ENCODE measurements around the gene ANKRD9.

ANKRD9 gene

GRCh38 chr14:102513899-102514772 is 4.6 kb upstream of the ANKRD9 start:
- TF ChIP-seq CTCF (conservative IDR thresholded peaks at IDR 0.05; ENCODE audit: low read depth, low read length): no peak
- no peaks in the 10 kb centered on the region for H3K27me3 ChIP-seq (ENCODE audit: insufficient read depth, low read depth)
- no peak overlapping the region for H3K27ac ChIP-seq
- H3K4me1 ChIP-seq (ENCODE audit: low read depth, poor library complexity, severe bottlenecking): peaks cover 12% of the 10 kb centered on the region
- H3K4me3 ChIP-seq (IDR thresholded peaks at IDR 0.05; ENCODE audit: insufficient read depth, low read depth, low read length): no peak overlapping the region
- H3K4me2 ChIP-seq: no peak overlapping the region
- no peaks in the 10 kb centered on the region for H4K20me1 ChIP-seq (ENCODE audit: insufficient read depth)
- no peaks in the 10 kb centered on the region for H3K79me2 ChIP-seq (ENCODE audit: insufficient read depth, low read depth)
- H2AFZ ChIP-seq (ENCODE audit: low read depth): no peak overlapping the region
- no peaks in the 10 kb centered on the region for H3K36me3 ChIP-seq (ENCODE audit: insufficient read depth)
- H3K9ac ChIP-seq: no peak overlapping the region

DNA sequence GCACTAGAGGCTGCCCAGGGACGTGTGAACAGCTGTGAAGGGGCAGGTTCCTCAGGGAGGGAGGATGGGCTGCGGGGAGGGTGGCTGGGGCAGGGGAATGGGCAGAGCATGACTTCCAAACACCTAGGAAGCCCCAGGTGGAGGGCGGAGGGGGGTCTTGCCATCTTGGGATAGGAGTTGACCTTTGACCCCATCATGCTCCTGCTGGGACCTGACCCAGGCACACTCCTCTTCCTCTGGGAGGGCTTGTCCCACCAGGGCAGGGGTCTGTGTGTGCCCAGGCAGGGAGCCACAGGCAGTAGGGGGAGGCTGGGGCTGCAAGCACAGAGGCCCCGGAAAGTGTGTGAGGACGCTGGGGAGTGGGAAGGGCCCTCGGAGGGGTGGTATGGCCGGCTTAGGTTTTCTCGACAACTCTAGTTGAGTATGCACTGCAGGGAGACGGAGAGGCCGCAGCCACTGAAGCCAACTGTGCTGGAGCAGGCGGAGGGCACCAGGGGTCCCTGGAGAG is 3.3 kb upstream of the ANKRD9 start:
- TF ChIP-seq CTCF (conservative IDR thresholded peaks at IDR 0.05; ENCODE audit: low read depth, low read length): no peak
- H3K27me3 ChIP-seq (ENCODE audit: insufficient read depth, low read depth): no peaks in the 10 kb centered on the region

GRCh38 chr14:102511538-102511937 is 2.0 kb upstream of the ANKRD9 start:
- Histone ChIP-seq H3K4me3 (IDR thresholded peaks at IDR 0.05; ENCODE audit: insufficient read depth, low read depth, low read length) (no peak overlapping the region), H3K27me3 (ENCODE audit: insufficient read depth, low read depth) (no peaks in the 10 kb centered on the region), H3K4me1 (ENCODE audit: low read depth, poor library complexity, severe bottlenecking) (peaks cover 12% of the 10 kb centered on the region), H3K4me2 (no peak overlapping the region), H2AFZ (ENCODE audit: low read depth) (no peak overlapping the region), H3K9ac (no peak overlapping the region), H3K79me2 (ENCODE audit: insufficient read depth, low read depth) (no peaks in the 10 kb centered on the region), H3K36me3 (ENCODE audit: insufficient read depth) (no peaks in the 10 kb centered on the region), H4K20me1 (ENCODE audit: insufficient read depth) (no peaks in the 10 kb centered on the region), H3K27ac (no peak overlapping the region)
- no peak for TF ChIP-seq CTCF (conservative IDR thresholded peaks at IDR 0.05; ENCODE audit: low read depth, low read length)

More for the DNA sequence above, 3.3 kb upstream of the ANKRD9 start:
- Histone ChIP-seq H3K27ac (no peak overlapping the region), H3K4me3 (IDR thresholded peaks at IDR 0.05; ENCODE audit: insufficient read depth, low read depth, low read length) (no peak overlapping the region), H3K79me2 (ENCODE audit: insufficient read depth, low read depth) (no peaks in the 10 kb centered on the region), H3K9ac (no peak overlapping the region), H3K36me3 (ENCODE audit: insufficient read depth) (no peaks in the 10 kb centered on the region), H3K4me1 (ENCODE audit: low read depth, poor library complexity, severe bottlenecking) (peaks cover 12% of the 10 kb centered on the region), H3K4me2 (no peak overlapping the region), H4K20me1 (ENCODE audit: insufficient read depth) (no peaks in the 10 kb centered on the region), H2AFZ (ENCODE audit: low read depth) (no peak overlapping the region)

DNA sequence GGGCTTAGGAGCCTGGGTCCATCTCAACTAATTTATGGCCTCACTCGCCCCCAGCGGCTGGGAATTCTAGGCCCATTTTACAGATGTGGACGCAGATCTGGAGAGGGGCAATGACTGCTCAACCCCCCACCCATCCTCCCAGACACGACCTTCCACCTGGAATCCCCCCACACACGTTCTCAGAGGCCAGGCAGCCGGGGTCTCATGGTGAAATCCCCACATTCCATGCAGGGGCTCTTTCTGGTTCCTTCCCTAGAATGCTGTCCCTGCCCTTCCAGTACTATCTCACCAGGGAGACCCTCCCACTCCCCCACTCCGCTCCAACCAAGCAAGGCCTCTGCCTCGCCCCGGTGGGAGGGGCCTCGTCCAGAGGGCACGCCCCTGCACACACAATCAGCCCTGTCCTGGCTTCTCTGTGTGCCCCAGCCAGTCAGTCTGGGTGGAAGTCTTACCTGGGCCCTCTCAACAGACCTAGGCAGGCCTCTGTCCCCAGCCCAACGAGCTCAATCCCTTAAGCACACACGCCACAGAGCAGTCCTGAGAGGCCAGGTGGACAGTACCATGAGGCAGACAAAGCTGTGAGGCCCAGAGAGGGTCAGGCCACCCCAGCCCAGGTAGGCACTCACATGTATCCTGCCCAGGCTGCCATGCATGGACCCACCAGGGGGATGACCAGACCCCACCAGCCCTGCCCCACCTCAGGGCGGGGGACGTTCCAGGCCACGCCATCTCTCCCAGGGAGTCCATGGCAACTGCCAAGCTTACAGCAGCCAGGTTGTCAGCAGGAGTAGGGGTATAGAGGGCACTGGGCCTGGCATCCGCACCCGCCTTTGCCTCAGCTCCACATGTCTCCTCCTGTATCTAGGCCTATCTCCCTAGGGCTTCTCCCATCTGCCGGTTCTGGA is 1.3 kb upstream of the ANKRD9 start:
- TF ChIP-seq CTCF (conservative IDR thresholded peaks at IDR 0.05; ENCODE audit: low read depth, low read length): no peak
- Histone ChIP-seq H3K4me1 (ENCODE audit: low read depth, poor library complexity, severe bottlenecking) (peaks cover 12% of the 10 kb centered on the region), H3K9ac (peak overlapping the region; percentile 59; the same call in 1 of the 2 replicates), H3K4me3 (IDR thresholded peaks at IDR 0.05; ENCODE audit: insufficient read depth, low read depth, low read length) (no peak overlapping the region), H3K27ac (no peak overlapping the region), H4K20me1 (ENCODE audit: insufficient read depth) (no peaks in the 10 kb centered on the region), H3K36me3 (ENCODE audit: insufficient read depth) (no peaks in the 10 kb centered on the region), H3K79me2 (ENCODE audit: insufficient read depth, low read depth) (no peaks in the 10 kb centered on the region), H2AFZ (ENCODE audit: low read depth) (peak overlapping the region; percentile 98), H3K27me3 (ENCODE audit: insufficient read depth, low read depth) (no peaks in the 10 kb centered on the region), H3K4me2 (peak overlapping the region; percentile 76)
